Glutamatergic neuron (in vitro differentiated cells): Measurements from ENCODE around the gene PITX1. TPM values are rescaled to one million over a fixed set of nuclear protein-coding genes. Genes with fewer than 3 reads are reported as not detected.

ENCODE experiments used
- DNase-seq: peaks from one replicate; pipeline ENCODE4 v3.0.0; 2022
- H3K27ac Mint-ChIP-seq: one replicate; pipeline ENCODE4 v1.8.0; 2020; ENCODE audit warnings: mild to moderate bottlenecking, mixed read lengths, inconsistent platforms; ENCODE audit not compliant: unreplicated experiment
- H3K27me3 Mint-ChIP-seq: one replicate; pipeline ENCODE4 v1.8.0; 2020; ENCODE audit warnings: mild to moderate bottlenecking, moderate library complexity, mixed read lengths, inconsistent platforms; ENCODE audit not compliant: unreplicated experiment
- H3K36me3 Mint-ChIP-seq: one replicate; pipeline ENCODE4 v1.8.0; 2020; ENCODE audit warnings: mild to moderate bottlenecking, mixed read lengths, inconsistent platforms; ENCODE audit not compliant: unreplicated experiment
- H3K4me1 Mint-ChIP-seq: one replicate; pipeline ENCODE4 v1.8.0; 2020; ENCODE audit warnings: mild to moderate bottlenecking, low read depth, mixed read lengths, inconsistent platforms; ENCODE audit not compliant: unreplicated experiment
- H3K4me3 Mint-ChIP-seq: one replicate; pipeline ENCODE4 v1.8.0; 2020; ENCODE audit warnings: mild to moderate bottlenecking, mixed read lengths, inconsistent platforms; ENCODE audit not compliant: unreplicated experiment
- H3K9me3 Mint-ChIP-seq: one replicate; pipeline ENCODE4 v1.8.0; 2020; ENCODE audit warnings: mild to moderate bottlenecking, moderate library complexity, mixed read lengths, inconsistent platforms; ENCODE audit not compliant: unreplicated experiment
- CTCF ChIP-seq: fragments of 200-600 bp; sonication (generic); IDR thresholded peaks from one replicate; pipeline ENCODE4 v1.5.0; 2021; ENCODE audit not compliant: partially characterized antibody, unreplicated experiment
- total RNA-seq: library from RNA; stranded (reverse); fragmentation: NEBNext Ultra II Directional; extraction: Animal tissue kit (Norgen Biotek cat#: 25700); gene quantifications from one replicate; pipeline ENCODE4 v1.2.1, GENCODE V29; 2021; ENCODE audit not compliant: unreplicated experiment

The PITX1 gene
- total RNA-seq, 1 donor from 2014 or later: 0.76 TPM

- Mint-ChIP-seq H3K9me3 (peaks cover 12% of the 10 kb centered on the region), H3K36me3 (no peaks in the 10 kb centered on the region), H3K4me1 (no peaks in the 10 kb centered on the region), H3K27ac (no peak overlapping the region), H3K4me3 (no peak overlapping the region), H3K27me3 (peaks cover 39% of the 10 kb centered on the region)
- no peak for TF ChIP-seq CTCF
- peak; percentile 43 for DNase-seq
Observed at GRCh38 chr5:135039271-135040033, 5.4 kb upstream of the PITX1 start.

GRCh38 chr5:135038813-135039270 lies 4.8 kb upstream of the PITX1 start:
- Mint-ChIP-seq H3K4me3 (no peak overlapping the region), H3K9me3 (peaks cover 12% of the 10 kb centered on the region), H3K27me3 (peaks cover 38% of the 10 kb centered on the region), H3K27ac (no peak overlapping the region), H3K36me3 (no peaks in the 10 kb centered on the region), H3K4me1 (no peaks in the 10 kb centered on the region)
- DNase-seq: no peak
- TF ChIP-seq CTCF: no peak

- DNase-seq: no peak
- Mint-ChIP-seq H3K27me3 (peaks cover 34% of the 10 kb centered on the region), H3K36me3 (no peaks in the 10 kb centered on the region), H3K27ac (no peak overlapping the region), H3K4me1 (no peaks in the 10 kb centered on the region), H3K9me3 (peaks cover 12% of the 10 kb centered on the region), H3K4me3 (no peak overlapping the region)
- no peak for TF ChIP-seq CTCF
Observed at GRCh38 chr5:135038205-135038812, 4.3 kb upstream of the PITX1 start.

GRCh38 chr5:135037519-135038204 lies 3.6 kb upstream of the PITX1 start:
- no peak overlapping the region for H3K27ac Mint-ChIP-seq
- no peak for DNase-seq
- no peak overlapping the region for H3K4me3 Mint-ChIP-seq

More at GRCh38 chr5:135037519-135038204, 3.6 kb upstream of the PITX1 start:
- H3K9me3 Mint-ChIP-seq: peaks cover 12% of the 10 kb centered on the region
- no peaks in the 10 kb centered on the region for H3K4me1 Mint-ChIP-seq
- H3K27me3 Mint-ChIP-seq: peaks cover 33% of the 10 kb centered on the region
- no peaks in the 10 kb centered on the region for H3K36me3 Mint-ChIP-seq
- no peak for TF ChIP-seq CTCF
